Measurements from ENCODE around the gene VMAC. TPM values are rescaled to one million over a fixed set of nuclear protein-coding genes. Genes with fewer than 3 reads are reported as not detected.

The VMAC gene
- total and polyA plus RNA-seq, 9 of the 15 experiments (the other 6 are each of a cell fraction or from before 2014, with no cell fraction given), result 0.03 to 3.4 (median 1.1) TPM

DNA sequence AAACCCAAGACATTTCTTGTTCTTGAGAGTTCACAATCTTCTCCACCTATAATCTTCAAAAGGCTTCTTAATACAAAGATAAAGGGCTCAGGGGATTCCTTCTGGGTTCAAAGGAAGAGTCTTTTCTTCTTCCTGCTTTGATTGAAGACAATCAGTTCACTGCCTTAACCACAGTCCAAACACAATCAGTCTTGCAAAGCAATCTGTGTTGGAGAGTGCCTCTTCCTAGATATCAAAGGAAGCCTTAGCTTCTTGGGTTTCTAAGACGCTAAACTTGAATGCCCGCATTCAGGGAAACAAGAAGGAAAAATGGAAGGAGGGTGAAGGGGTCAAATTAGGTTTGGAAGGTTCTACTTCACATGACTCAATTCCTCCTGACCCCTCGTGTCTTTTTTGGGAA, 46.1 kb downstream of the VMAC start (continued):
- TF ChIP-seq FOXP4 (CRISPR knock-in tag; IDR thresholded peaks at IDR 0.05; ENCODE audit: borderline replicate concordance) (no peak), C11orf30 (IDR thresholded peaks at IDR 0.05; ENCODE audit: low read depth) (no peak), ZNF717 (CRISPR knock-in tag; IDR thresholded peaks at IDR 0.05) (no peak), MED1 (CRISPR knock-in tag; IDR thresholded peaks at IDR 0.05; ENCODE audit: borderline replicate concordance) (no peak), PML (IDR thresholded peaks at IDR 0.05; ENCODE audit: low read length) (no peak), TBP (optimal IDR thresholded peaks at IDR 0.05; ENCODE audit: low read depth, low read length) (no peak), JUND (IDR thresholded peaks at IDR 0.05; ENCODE audit: borderline replicate concordance, low read depth, low read length) (no peak), JUND (tag; IDR thresholded peaks at IDR 0.05; ENCODE audit: borderline replicate concordance, low read depth, low read length) (no peak), KLF16 (IDR thresholded peaks at IDR 0.05) (no peak), HEY1 (CRISPR knock-in tag; IDR thresholded peaks at IDR 0.05; ENCODE audit: borderline replicate concordance) (no peak), SRSF3 (IDR thresholded peaks at IDR 0.05; ENCODE audit: insufficient read depth, low read length) (no peak), NELFE (IDR thresholded peaks at IDR 0.05; ENCODE audit: insufficient read depth, insufficient read length) (no peak)
- TF ChIP-seq, protein P1, sequence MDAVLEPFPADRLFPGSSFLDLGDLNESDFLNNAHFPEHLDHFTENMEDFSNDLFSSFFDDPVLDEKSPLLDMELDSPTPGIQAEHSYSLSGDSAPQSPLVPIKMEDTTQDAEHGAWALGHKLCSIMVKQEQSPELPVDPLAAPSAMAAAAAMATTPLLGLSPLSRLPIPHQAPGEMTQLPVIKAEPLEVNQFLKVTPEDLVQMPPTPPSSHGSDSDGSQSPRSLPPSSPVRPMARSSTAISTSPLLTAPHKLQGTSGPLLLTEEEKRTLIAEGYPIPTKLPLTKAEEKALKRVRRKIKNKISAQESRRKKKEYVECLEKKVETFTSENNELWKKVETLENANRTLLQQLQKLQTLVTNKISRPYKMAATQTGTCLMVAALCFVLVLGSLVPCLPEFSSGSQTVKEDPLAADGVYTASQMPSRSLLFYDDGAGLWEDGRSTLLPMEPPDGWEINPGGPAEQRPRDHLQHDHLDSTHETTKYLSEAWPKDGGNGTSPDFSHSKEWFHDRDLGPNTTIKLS (IDR thresholded peaks at IDR 0.05; ENCODE audit: borderline replicate concordance, low read depth), result no peak
